Left lung (tissue), 10 donors: ENCODE results near the gene MEOX2. TPM values are rescaled to one million over a fixed set of nuclear protein-coding genes. Genes with fewer than 3 reads are reported as not detected.
A peak's percentile ranks its signal among the peaks of the same experiment; 100 is the strongest.

Experiments used
- ATAC-seq: fragments of 200-7000 bp; cut with Tn5 transposase; one replicate; pipeline ENCODE4 v1.9.1; 2020; ENCODE audit warnings: moderate library complexity
- DNase-seq, 4 donors: peaks; one replicate each; pipeline ENCODE4 v3.0.0-alpha.2; 2013 to 2020
- H3K27ac ChIP-seq, 2 donors: fragments of 200-600 bp; sonication (generic) in 1 of 2; one replicate each; pipeline versions ENCODE4 v1.5.0 to v1.8.0; 2020 to 2021
- H3K27me3 ChIP-seq, 2 donors: fragments of 200-600 bp; sonication (generic) in 1 of 2; one replicate each; pipeline versions ENCODE4 v1.5.0 to v1.8.0; 2020 to 2021
- H3K36me3 ChIP-seq, 2 donors: fragments of 200-600 bp; sonication (generic) in 1 of 2; one replicate each; pipeline versions ENCODE4 v1.5.0 to v1.8.0; 2020 to 2021
- H3K4me1 ChIP-seq, 2 donors: fragments of 200-600 bp; one replicate each; pipeline ENCODE4 v1.8.0; 2021
- H3K4me3 ChIP-seq, 2 donors: fragments of 200-600 bp; sonication (generic) in 1 of 2; one replicate each; pipeline versions ENCODE4 v1.5.0 to v1.8.0; 2020 to 2021; ENCODE audit warnings: mild to moderate bottlenecking in 1 of 2
- H3K9me3 ChIP-seq, 2 donors: fragments of 200-600 bp; sonication (generic) in 1 of 2; one replicate each; pipeline versions ENCODE4 v1.5.0 to v1.8.0; 2020 to 2021
- intact Hi-C, 2 donors: fragments of 100-400 bp; cut with DNase I; formaldehyde crosslinking; loops; one replicate each; pipeline versions ENCODE4 v1.11.2 to v1.14.2; 2022
- polyA plus RNA-seq, 6 donors: library from polyadenylated mRNA; unstranded; fragments of 120-200 nt; gene quantifications; one replicate each; pipeline ENCODE4 v1.2.1, GENCODE V29; 2013; ENCODE audit not compliant: insufficient read length in 6 of 6
- total RNA-seq, 2 donors: library from RNA; stranded (reverse); fragmentation: NEBNext Ultra II Directional; extraction: Animal tissue kit (Norgen Biotek cat#: 25700); gene quantifications; one replicate each; pipeline ENCODE4 v1.2.1, GENCODE V29; 2021
- TF ChIP-seq, protein P1 (sequence below), 2 donors: fragments of 200-600 bp; sonication (generic) in 1 of 2; IDR thresholded peaks; one replicate each; pipeline versions ENCODE4 v1.5.0 to v1.8.0; 2021; ENCODE audit warnings: antibody characterized with exemption in 2 of 2
- donor health status: DM: no; HTN: yes; CAD: no.
- donor health status: DM: no; HTN: no; CAD: no.

The MEOX2 gene
- total and polyA plus RNA-seq, 8 donors: 25.2 to 224 (median 174) TPM

DNA sequence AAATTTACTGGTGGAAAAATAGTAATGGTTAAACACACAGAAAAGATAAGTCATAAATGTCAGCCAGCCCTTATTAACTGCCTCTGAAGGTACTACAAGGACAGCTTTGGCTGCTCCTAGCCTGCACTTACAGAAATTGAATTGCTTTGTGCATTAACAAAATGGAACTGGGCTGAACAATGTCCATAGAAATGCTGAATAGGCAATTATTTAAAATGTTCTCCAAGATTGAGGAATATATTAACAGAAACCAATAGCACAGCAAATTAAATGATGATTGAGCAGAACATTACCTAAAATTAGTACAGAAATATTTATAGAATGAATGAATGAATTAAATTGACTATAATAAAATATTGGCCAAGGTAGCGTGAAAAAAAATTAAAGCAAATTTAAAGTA lies 82.3 kb downstream of the MEOX2 start:
- ATAC-seq (no peak), DNase-seq (no peak)
- H3K4me3 ChIP-seq: no peak overlapping the region
- no peaks in the 10 kb centered on the region for H3K36me3 ChIP-seq
- TF ChIP-seq, protein P1, sequence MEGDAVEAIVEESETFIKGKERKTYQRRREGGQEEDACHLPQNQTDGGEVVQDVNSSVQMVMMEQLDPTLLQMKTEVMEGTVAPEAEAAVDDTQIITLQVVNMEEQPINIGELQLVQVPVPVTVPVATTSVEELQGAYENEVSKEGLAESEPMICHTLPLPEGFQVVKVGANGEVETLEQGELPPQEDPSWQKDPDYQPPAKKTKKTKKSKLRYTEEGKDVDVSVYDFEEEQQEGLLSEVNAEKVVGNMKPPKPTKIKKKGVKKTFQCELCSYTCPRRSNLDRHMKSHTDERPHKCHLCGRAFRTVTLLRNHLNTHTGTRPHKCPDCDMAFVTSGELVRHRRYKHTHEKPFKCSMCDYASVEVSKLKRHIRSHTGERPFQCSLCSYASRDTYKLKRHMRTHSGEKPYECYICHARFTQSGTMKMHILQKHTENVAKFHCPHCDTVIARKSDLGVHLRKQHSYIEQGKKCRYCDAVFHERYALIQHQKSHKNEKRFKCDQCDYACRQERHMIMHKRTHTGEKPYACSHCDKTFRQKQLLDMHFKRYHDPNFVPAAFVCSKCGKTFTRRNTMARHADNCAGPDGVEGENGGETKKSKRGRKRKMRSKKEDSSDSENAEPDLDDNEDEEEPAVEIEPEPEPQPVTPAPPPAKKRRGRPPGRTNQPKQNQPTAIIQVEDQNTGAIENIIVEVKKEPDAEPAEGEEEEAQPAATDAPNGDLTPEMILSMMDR (IDR thresholded peaks at IDR 0.05): no peak
- H3K9me3 ChIP-seq: peaks cover 0 to 11% of the 10 kb centered on the region in 2 donors
- H3K4me1 ChIP-seq: no peaks in the 10 kb centered on the region
- intact Hi-C loops: no loop called here
- H3K27me3 ChIP-seq: no peaks in the 10 kb centered on the region
- no peak overlapping the region for H3K27ac ChIP-seq

DNA sequence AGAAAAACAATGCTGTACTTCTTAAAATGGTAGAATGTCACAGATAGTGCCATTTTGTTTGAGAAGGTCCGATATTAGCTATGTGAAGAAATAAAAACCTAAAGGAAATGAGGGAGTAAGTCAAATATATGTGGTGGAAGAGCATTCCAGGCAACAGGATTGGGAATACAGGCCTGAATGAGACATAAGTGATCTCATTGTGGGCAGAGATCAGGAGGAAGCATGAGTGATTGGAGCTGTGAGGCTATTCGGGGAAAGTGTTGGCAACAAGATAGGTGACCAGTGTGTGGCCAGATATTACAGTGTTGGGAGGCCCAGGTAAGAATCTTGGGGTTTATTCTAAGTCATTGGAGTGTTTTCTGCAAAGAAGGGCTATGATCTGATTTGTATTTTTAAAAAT lies 83.4 kb downstream of the MEOX2 start:
- H3K27me3 ChIP-seq: no peaks in the 10 kb centered on the region
- no peak overlapping the region for H3K4me3 ChIP-seq
- no peaks in the 10 kb centered on the region for H3K36me3 ChIP-seq
- DNase-seq: no peak
- H3K4me1 ChIP-seq: no peaks in the 10 kb centered on the region
- no peak for ATAC-seq
- peaks cover 0 to 11% of the 10 kb centered on the region in 2 donors for H3K9me3 ChIP-seq
- TF ChIP-seq, protein P1 (IDR thresholded peaks at IDR 0.05): no peak
- no peak overlapping the region for H3K27ac ChIP-seq
- intact Hi-C loops: no loop called here

DNA sequence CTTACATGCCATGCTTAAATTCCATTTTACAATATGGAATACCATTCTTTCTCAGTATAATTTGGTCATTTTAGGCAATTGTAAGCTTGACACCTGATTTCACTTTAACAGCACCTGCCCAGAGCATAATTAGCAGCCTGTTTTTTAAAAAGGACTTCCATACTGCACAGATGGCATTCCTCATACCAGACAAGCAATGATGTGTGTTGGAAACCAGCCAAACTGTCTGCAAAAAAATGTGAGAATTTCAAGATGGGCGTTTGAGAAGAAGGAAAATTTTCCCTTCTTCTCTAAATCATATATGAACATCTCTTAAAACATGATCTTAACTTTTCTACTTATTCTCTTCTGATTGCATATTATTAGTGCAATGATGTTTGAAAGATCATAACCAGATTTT lies 84.2 kb downstream of the MEOX2 start:
- TF ChIP-seq, protein P1 (IDR thresholded peaks at IDR 0.05): no peak

DNA sequence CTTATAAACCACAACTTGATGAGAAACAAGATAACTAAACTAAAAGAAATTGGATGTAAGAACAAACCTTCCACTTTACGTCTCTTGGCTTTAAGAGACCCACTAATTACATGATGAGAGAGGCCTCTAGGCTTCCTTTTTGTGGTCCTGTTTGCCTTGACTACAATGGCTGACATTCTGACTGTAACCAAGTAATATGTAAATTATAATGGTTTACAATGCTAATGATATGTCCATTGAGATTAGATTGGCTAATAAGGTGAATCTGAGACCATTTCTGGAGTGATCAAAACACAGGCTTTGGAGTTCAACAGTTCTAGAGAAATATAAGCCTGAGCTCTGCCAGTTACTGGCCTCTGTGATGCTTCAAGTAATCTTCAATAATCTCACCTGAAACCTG lies 85.3 kb downstream of the MEOX2 start:
- Histone ChIP-seq H3K4me3 (no peak overlapping the region), H3K4me1 (no peaks in the 10 kb centered on the region), H3K9me3 (peaks cover 0 to 11% of the 10 kb centered on the region in 2 donors), H3K27ac (no peak overlapping the region), H3K36me3 (no peaks in the 10 kb centered on the region), H3K27me3 (no peaks in the 10 kb centered on the region)
- TF ChIP-seq, protein P1 (IDR thresholded peaks at IDR 0.05): no peak
- no peak for DNase-seq
- no peak for ATAC-seq
- intact Hi-C loops: no loop called here

More for the DNA sequence above, 84.2 kb downstream of the MEOX2 start:
- Histone ChIP-seq H3K36me3 (no peaks in the 10 kb centered on the region), H3K4me1 (no peaks in the 10 kb centered on the region), H3K4me3 (no peak overlapping the region), H3K27ac (no peak overlapping the region), H3K27me3 (no peaks in the 10 kb centered on the region), H3K9me3 (peaks cover 0 to 11% of the 10 kb centered on the region in 2 donors)
- no peak for ATAC-seq
- intact Hi-C loops: no loop called here
- DNase-seq: peak in 2 of 4 donors; percentile 42 to 44

GRCh38 chr7:15600298-15600697 lies 86.2 kb downstream of the MEOX2 start:
- TF ChIP-seq, protein P1 (IDR thresholded peaks at IDR 0.05): no peak
- peaks cover 0 to 11% of the 10 kb centered on the region in 2 donors for H3K9me3 ChIP-seq
- H3K36me3 ChIP-seq: no peaks in the 10 kb centered on the region
- DNase-seq (peak in 1 of 4 donors; percentile 51), ATAC-seq (no peak)
- no peaks in the 10 kb centered on the region for H3K4me1 ChIP-seq
- no peak overlapping the region for H3K4me3 ChIP-seq
- H3K27me3 ChIP-seq: no peaks in the 10 kb centered on the region
- no peak overlapping the region for H3K27ac ChIP-seq
- intact Hi-C loops: no loop called here
